ENCODE data around the gene CC2D1A.
"Not testable (repeated sequence)": the region's sequence is repeated elsewhere in the genome, so short reads cannot be mapped to it uniquely, and the experiment has no call there.

Gene CC2D1A

DNA sequence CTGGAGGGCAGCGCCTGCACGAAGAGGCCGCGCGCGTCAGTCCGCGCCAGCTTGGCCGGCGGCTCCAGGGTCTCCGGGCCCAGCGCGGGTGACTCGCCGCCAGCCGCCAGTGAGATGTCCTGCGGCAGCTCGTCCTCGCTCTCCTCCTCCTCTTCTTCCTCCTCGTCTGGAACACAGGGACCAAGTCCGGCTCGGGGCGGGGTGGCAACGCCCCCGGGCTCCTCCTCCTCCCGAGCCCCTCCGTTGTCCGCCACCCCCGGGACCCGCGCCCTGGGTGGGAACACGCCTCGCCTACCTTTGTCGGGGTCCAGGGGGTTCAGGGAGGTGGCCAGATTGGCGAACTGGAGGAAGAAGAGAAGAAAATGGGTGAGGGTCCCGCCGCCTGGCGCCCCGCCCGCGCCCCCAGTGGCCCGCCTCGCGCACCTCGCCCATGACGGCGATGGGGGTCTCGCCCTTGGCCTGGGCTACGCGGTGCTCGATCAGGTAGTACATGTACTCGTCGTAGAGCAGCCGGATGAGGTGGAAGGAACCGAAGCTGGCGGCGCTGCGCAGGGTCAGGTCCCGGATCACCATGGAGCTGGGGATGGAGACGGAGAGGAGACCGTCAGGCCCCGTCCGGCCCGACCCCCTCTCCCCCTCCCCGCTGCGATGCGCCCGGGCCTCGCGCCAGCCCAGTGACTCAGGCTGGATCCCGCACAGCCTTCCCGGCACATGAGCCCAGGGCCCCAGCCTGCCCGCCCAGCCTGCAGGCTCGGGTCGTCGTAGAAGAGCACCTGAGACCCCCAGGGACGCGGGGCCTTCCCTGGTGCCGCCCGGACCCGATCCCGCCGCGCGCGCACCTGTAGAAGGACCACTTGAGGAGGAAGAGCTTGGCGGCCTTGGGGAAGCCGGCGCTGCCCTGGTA, 57.0 kb downstream of the CC2D1A start:
- peak; percentile 55 for DNase-seq (ENCODE audit: low read depth)

DNA sequence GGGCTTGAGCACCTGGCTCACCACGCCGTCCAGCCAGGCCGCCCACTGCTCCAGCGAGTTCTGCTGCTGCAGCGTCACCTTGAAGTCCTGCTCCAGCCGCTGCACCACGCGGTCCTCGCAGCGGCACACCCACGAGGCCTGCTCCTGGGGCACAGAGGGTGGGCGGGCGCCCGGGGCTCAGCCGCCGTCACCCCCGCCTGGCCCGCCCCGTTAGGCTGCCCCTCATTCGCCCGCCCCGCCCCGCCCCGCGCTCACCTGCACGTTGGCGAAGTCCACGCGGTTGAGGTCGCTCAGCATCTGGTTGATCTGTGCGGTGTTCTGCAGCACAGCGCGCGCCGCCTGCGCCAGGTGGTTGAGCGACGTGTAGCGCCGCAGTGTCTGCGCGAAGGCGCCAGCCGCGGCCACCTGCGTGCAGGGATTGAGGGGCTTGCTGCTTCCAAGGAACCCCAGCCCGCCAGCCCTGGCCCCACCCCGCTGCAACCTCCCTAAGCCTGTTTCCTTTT, 57.7 kb downstream of the CC2D1A start:
- no peak for DNase-seq (ENCODE audit: low read depth)

DNA sequence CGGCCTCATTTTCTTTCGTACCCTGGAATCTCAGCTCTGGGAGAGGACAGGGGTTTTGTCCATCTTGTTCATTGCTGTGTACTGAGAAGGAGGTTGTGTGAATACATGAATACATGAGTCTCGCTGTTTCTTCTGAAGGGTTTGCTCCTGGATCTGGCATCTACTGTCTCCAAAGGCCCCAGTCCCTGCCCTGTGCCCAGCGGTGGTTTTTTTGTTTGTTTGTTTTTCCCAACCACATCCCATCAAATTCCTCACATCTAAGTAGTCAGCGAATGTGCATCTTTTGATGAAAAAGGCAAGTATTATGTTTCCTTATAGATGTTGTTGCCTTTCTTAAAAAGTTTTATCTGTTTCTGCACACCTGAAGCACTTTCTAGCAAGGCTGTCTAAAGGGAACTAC, 58.8 kb downstream of the CC2D1A start:
- DNase-seq (ENCODE audit: low read depth): no peak

DNA sequence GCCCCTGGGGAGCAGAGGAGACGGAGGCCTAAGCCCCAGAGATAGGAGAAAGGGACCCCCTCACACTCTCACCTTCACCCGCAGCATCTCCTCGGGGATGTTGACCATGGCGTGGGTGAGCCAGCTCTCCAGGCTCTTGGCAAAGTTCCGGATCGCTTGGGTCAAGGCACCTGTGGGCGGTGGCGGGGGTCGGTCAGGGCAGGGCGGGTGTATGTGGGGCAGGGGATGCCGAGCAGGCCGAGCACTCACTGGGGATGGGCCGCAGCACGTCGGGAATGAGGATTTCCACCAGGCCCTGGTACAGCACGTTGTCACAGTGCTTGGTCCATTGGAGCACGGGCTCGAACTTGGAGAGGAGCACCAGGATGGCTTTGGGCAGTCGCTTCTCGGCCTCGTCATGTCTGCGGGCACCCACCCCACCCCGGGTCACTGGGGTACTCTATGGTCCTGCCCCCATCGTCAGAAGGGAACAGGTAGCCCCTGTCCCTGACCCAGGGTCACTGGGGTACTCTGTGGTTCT, 59.4 kb downstream of the CC2D1A start:
- DNase-seq (ENCODE audit: low read depth): no peak

DNA sequence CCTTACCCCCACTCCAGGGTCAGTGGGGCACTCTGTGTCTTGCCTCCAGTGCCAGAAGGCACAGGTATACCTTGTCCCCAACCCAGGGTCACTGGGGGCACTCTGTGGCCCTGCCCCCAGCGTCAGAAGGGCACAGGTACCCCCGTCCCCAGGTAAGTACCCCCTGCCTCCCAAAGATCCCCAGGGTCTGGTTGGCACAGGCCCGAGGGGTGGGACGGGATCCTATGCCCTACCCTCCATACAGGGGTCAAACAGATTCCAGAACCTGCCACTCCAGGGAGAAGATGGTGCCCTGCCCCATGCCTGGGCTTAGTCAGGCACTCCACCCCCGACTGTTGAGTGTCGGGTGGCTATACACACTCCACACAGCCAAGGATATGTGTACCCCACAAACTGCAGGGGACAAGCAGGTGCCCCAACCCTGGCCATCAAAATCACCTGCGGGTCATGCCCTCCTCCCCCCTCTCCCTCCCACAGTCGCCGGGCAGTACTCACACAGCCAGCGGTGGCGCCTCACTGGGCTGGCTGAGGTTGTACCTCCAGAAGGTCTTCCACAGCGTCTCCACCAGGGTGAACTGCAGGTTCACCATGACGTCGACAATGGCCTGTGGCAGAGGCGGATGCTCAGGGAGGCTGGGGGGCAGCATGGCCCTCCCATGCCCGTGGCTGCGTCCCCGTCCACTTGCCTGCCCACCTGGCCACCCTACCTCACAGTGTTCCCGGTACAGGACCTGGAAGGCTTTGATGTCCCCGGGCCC, 60.1 kb downstream of the CC2D1A start:
- DNase-seq (ENCODE audit: low read depth): no peak

DNA sequence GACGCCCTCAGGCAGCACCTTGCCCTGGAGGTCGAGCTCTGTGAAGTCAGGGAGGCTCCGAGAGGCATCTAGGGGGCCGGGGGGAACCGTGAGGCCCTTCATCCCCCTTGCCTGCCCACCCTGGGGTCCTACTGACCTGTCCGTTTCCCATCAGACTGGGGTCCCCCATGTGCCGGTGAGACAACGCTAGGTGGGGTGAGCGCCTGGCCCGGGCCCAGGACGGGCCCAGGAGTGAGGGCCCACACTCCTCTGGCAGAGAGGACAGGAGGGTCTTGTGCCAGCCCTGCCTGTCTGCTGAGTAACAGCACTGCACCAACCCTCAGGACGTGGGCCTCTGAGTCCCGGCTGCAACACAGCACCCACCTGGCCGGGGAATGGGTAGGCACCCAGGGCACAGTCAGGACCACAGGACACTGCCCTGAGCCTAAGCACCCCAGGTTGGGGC, 60.7 kb downstream of the CC2D1A start:
- DNase-seq (ENCODE audit: low read depth): no peak

DNA sequence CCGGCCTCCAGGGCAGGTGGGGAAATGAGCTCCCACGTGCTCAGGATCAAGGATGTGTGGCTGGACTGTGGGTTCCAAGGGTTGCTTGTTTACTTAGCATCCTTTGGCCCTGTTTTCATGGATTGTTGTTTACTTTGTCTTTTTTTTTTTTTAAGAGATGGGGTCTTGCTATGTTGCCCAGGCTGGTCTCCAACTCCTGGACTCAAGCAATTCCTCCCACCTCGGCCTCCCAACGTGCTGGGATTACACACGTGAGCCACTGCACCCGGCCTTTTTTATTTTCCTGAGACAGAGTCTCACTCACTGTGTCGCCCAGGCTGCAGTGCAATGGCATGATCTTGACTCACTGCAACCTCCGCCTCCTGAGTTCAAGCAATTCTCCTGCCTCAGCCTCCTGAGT, 61.2 kb downstream of the CC2D1A start:
- not testable (repeated sequence) for DNase-seq (ENCODE audit: low read depth)

DNA sequence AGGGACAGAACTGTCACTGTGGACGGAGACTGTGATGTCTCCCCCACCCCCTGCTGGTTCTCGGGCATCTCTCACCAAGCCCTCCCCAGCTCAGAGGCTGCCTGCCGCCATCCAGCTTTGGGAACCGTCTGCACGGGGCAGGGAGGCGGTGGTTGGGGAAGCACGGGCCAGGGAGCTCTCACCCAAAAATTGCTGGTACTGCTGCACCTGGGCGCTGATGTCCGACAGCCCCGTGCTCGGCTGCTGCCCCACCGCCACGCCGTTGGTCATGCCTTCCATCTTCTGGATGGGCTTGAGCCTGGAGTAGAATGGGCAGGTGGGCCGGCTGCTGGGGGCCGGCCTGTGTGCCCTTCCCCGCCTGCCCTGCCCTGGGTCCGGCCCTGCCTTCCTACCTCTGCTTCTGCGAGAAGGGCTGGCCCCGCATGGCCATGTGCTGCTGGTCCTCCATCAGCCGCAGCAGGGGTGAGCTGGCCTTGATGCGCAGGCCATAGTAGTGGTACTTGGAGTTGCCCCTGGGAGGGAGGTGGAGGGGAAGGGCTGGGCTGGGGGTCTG, 62.5 kb downstream of the CC2D1A start:
- no peak for DNase-seq (ENCODE audit: low read depth)

DNA sequence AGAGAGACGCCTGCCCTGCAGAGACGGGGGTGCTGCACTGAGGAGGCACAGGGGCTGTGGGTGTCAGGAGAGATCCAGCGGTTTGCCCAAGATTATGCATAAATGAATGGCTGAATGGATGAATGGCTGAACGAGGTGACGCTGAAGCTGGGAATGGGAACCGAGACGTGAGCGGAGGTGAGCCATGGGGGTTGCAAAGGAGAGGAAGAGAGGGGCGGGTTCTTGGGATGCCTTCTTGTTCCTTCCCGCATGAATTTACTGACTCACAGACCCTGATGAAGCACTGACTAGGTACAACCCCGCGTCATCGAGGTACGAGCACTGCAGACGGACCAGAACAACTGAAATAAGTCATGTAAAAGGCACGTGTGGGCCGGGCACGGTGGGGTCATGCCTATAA, 63.0 kb downstream of the CC2D1A start:
- no peak for DNase-seq (ENCODE audit: low read depth)

DNA sequence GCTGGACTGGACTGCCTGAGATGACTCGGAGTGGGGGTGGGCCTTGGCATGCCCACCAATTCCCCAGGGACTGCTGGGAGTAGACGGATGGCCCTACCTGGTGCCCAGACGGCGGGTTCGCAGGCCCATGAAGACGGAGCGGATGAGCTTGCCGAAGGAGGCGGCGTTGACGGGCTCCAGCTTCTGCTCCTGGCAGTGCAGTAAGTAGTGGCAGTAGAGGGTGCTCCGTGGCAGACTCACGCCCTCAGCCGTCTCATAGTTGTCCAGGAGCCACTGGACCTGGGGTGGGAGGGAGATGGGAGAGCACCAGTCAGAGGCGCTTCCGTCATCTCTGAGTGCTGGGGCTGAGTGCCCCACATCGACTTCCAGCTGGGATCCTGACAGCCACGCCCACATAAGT, 63.9 kb downstream of the CC2D1A start:
- no peak for DNase-seq (ENCODE audit: low read depth)

DNA sequence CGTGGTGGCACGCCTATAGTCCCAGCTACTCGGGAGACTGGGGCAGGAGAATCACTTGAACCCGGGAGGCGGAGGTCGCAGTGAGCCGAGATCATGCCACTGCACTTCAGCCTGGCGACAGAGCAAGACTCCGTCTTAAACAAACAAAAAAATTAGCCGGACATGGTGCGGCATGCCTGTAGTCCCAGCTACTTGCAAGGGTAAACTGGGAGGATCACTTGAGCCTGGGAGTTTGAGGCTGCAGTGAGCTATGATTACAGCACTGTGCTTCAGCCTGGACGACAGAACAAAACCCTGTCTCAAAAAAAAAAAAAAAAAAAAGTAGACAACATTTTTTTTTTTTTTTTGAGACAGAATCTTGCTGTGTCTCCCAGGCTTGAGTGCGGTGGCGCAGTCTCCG, 65.9 kb downstream of the CC2D1A start:
- not testable (repeated sequence) for DNase-seq (ENCODE audit: low read depth)

DNA sequence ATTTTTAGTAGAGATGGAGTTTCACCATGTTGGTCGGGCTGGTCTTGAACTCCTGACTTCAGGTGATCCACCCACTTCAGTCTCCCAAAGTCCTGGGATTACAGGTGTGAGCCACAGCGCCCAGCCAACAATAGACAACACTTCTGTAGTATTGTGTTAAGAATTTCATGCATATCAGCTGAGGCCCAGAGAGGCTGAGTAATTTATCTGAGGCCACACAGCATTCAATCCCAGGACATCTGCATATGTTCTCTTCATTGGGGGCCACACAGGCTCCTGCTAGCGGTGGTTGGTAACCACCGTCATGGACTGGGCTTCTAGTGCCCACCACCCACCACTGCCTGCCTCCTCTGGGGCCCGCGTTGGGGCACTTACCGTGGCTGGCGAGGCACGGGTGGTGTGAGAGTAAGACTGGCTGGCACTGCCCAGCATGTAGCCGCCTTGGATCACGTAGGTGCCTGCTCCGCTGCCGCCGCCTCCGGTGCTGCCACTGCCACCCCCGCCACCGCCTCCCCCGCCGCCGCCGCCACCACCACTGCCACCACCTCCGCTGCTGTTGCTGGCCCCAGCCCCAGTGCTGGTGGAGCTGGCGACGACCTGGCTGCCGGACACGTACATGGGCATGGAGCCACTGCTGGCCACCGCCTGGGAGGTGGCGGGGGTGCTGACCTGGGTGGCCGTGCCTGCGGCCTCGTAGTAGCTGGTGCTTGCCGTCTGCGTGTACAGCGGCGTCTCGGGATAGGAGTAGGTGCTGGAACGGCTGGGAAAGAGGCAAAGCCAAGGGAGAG, 66.6 kb downstream of the CC2D1A start:
- no peak for DNase-seq (ENCODE audit: low read depth)

DNA sequence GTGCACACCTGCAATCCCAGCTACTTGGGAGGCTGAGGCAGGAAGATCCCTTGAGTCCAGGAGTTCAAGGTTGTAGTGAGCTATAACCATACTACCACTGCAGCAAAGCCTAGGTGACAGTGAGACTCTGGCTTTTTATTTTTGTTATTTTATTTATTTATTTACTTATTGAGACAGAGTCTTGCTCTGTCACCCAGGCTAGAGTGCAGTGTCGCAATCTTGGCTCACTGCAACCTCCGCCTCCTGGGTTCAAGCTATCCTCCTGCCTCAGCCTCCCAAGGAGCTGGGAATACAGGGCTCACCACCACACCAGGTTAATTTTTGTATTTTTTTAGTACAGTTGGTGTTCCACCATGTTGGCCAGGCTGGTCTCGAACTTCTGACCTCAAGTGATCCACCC, 67.5 kb downstream of the CC2D1A start:
- DNase-seq (ENCODE audit: low read depth): not testable (repeated sequence)

DNA sequence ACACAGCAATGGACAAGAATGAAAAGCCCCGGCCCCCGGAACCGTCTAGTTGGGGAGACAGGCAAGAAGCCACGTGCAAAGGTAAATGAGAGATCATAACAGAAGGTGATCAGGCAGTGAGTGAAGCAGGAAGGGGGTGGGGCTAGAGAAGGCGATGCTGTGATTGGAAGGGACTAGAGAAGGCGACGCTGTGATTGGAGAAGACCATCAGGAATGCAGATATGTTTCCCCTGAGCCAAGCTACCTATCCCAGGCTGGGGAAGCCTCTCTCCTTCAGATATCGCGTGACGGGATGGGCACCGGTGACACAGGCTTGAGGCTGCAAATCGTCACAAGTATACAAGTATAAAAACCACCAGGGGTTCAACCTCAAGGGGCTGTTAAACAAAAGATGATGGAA, 68.1 kb downstream of the CC2D1A start:
- DNase-seq (ENCODE audit: low read depth): peak; percentile 45

DNA sequence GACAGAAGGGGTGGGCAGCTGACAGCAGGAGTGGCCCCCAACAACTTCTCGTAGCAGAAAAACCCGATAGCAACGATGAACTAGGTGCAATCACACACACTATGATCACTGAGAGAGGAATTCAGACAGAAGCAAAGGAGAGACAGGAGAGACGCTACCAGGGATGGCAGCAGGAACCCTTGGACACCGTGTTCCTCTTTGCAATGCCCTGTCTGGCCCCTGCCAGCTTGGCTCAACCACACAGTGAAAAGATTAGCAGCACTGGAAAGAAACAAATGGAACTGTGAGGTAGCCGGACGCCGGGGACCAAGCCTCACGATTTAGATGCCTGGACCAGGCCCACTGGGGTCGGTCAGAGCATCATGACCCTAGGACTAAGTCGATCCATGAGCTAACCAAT, 69.9 kb downstream of the CC2D1A start:
- no peak for DNase-seq (ENCODE audit: low read depth)

DNA sequence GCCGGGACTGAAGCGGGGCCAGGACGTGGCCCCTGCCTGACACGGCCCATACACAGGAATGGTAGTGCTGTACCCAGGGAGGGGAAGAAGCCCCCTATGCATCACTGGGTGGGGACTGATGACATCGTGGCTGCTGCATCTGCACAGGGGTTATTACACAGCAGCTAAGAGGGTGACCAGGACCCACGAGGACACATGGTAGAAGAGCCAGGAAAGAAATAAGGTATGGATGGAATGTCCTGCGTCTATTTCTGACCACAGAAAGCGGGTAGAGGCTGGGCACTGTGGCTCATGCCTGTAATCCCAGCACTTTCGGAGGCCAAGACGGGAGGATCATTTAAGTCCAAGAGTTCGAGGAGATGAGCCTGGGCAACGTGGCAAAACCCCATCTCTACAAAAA, 70.4 kb downstream of the CC2D1A start:
- DNase-seq (ENCODE audit: low read depth): peak; percentile 13

DNA sequence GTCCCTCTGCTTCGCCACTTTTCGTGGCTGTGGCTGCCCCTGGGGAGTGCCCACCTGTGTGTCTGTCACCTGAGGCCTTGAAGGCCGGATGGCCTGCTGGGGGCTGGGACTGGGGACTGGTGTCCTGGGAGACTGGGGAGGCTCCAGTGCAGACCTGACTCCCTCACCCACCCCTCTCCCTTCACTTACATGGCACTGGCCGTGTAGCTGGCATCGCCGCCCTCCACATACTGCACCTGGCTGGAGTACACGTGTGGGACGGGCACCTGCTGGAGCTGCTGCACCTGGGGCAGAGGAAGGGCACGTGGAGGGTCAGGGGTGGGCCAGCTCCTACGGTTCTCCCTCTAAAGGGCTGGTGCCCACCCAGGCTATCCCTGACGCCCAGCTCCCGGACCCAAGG, 71.8 kb downstream of the CC2D1A start:
- DNase-seq (ENCODE audit: low read depth): no peak

DNA sequence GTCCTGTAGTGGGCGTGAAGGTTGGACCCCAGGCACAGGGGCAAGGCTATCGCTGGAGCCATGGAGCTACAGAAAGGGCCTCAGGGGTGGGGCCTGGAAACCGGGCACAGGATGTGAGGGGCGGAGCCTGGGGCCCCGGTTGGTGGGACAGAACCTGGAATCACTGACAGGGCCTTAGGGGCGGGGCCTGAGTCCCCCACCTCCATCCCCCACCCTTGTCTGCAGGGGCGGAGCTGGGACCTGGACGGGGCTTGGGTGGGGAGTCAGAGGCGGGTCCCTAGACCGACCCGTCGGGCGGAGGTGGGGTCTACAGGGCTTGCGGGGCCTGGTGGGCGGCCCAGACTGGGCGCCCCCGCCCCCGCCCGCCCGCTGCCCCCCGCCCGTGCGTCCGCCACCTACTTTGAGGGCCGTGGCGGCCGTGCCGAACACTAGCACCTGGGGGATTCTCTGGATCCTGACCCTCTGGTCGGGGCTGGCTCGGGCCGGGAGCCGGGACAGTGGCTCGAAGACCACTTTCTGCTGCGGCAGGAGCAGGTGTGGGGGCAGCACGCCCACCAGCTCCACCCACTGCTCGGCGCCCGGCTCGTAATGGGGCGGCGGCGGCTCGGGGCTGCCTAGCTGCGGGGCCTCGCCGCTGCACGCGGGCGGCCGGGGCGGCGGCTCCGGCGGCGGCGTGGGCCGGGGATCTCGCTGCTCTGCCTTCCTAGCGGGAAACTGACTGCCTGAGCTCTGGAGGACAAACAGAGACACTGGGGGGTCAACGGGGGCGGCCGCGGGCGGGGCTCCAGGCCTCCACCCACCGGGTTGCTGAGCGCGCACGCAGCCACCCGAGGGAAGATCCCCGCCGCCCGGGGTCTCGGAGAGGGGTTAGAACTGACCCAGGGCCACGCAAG, 72.6 kb downstream of the CC2D1A start:
- DNase-seq (ENCODE audit: low read depth): peak; percentile 67

DNA sequence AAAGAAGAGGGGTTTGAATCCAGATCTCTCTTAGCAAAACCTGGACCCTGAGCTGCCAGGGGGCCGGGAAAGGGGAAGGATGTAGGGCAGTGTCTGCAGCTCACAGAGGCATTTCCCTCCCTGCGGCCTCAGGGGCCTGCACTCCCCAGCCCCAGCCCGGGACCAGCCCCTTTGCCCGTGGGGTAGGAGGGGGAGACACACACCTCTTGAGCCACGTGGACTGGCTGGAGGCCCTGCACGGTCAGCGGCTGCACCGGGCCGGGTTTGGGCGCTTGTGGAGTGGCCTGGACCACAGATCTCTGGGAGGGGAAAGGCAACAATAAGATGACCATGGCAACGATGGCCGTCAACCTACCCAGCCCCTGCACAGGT, 73.2 kb downstream of the CC2D1A start:
- DNase-seq (ENCODE audit: low read depth): no peak

DNA sequence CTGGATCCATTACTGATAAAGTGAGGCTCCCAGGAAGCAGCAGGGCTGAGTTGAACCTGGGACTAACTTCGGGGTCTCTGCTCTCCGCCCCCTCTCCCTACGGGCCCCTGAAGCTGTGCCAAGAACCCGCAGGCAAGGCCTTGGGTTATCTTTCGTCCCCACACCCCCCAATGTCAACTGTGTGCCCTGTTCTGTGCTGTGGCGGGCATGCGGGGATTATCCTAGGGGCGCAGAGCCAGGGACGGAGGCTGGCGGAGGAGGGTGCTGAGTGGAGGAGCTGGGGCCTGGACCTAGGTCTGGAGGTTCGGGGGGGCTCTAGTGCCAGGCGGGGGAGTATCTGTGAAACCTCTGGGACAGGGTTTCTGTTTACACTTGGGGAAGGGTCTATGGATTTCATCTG, 73.7 kb downstream of the CC2D1A start:
- no peak for DNase-seq (ENCODE audit: low read depth)

DNA sequence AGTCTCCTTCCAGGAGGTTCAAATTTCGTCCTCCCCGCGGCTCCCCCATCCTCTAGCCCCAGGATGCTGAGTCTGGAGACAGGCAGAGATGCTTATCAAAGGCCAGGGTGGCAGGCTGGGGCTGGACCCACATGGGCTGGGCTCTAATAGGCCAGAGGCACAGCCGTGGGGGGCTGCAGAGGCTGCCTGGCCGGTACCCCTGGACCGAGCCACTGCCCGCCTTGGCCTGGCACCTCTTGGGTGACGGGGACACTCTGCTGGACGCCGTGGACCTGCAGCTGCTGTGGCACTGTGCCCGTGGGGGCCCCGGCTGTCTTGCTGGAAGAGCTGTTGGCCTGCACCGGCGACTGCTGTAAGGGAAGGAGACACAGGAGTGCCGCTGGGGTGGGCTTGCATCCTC, 74.3 kb downstream of the CC2D1A start:
- DNase-seq (ENCODE audit: low read depth): no peak

Data from iris pigment epithelial cell (primary cell).